Measurements from ENCODE around the gene HPX. TPM values are rescaled to one million over a fixed set of nuclear protein-coding genes. Genes with fewer than 3 reads are reported as not detected.

The HPX gene
- total RNA-seq, 1 donor from 2014 or later: 3.8 TPM

GRCh38 chr11:6385046-6385777, 55.6 kb downstream of the HPX start:
- no peak overlapping the region for H3K4me3 Mint-ChIP-seq (ENCODE audit: unreplicated experiment)
- no peak for DNase-seq (ENCODE audit: low spot score)
- no peak for TF ChIP-seq CTCF (IDR thresholded peaks at IDR 0.05)
- H3K4me1 Mint-ChIP-seq (ENCODE audit: low read depth): peaks cover 15% of the 10 kb centered on the region
- no peaks in the 10 kb centered on the region for H3K36me3 Mint-ChIP-seq (ENCODE audit: low read depth)
- no peaks in the 10 kb centered on the region for H3K9me3 Mint-ChIP-seq (ENCODE audit: low read depth)
- no peaks in the 10 kb centered on the region for H3K27me3 Mint-ChIP-seq (ENCODE audit: low read depth)
- H3K27ac Mint-ChIP-seq (ENCODE audit: unreplicated experiment): no peak overlapping the region

Other genes starting within 250 kb of the HPX start
- not detected in 3 replicates for gene OR52W1, start 241.8 kb downstream of the HPX start, total RNA-seq
- not detected in 3 replicates for gene C11orf42, start 235.4 kb downstream of the HPX start, total RNA-seq
- 19.8 to 23.1 TPM (median 22.8 TPM) in 3 replicates for gene FHIP1B, start 206.4 kb downstream of the HPX start, total RNA-seq
- 0.17 to 0.22 TPM in 2 of 3 replicates, not detected in the other for gene CNGA4, start 201.9 kb downstream of the HPX start, total RNA-seq
- gene CCKBR, start 181.1 kb downstream of the HPX start, total RNA-seq: not detected in 3 replicates
- gene CAVIN3, start 120.5 kb downstream of the HPX start, total RNA-seq: 40.9 to 123 TPM (median 120 TPM) in 3 replicates
- 81.1 to 102 TPM (median 99.4 TPM) in 3 replicates for gene SMPD1, start 50.5 kb downstream of the HPX start, total RNA-seq
- gene APBB1, start 21.9 kb downstream of the HPX start, total RNA-seq: 34.5 to 42.5 TPM (median 36.4 TPM) in 3 replicates
- gene TRIM3, start 33.0 kb upstream of the HPX start, total RNA-seq: 27.2 to 36.9 TPM (median 27.6 TPM) in 3 replicates
- gene ARFIP2, start 40.3 kb upstream of the HPX start, total RNA-seq: 57.7 to 61.4 TPM (median 57.7 TPM) in 3 replicates
- 27.4 to 34.1 TPM (median 28.7 TPM) in 3 replicates for gene TIMM10B, start 40.5 kb upstream of the HPX start, total RNA-seq
- 3.8 to 7.4 TPM (median 5.8 TPM) in 3 replicates for gene DNHD1, start 56.3 kb upstream of the HPX start, total RNA-seq
- 12.8 to 15.7 TPM (median 15.1 TPM) in 3 replicates for gene RRP8, start 162.6 kb upstream of the HPX start, total RNA-seq
- gene ILK, start 162.8 kb upstream of the HPX start, total RNA-seq: 200 to 258 TPM (median 248 TPM) in 3 replicates
- 80.9 to 124 TPM (median 82.8 TPM) in 3 replicates for gene TAF10, start 171.2 kb upstream of the HPX start, total RNA-seq
- 89.2 to 103 TPM (median 101 TPM) in 3 replicates for gene TPP1, start 178.4 kb upstream of the HPX start, total RNA-seq
- 33.1 to 34.6 TPM (median 33.4 TPM) in 3 replicates for gene DCHS1, start 214.8 kb upstream of the HPX start, total RNA-seq
- 45.5 to 79.0 TPM (median 48.6 TPM) in 3 replicates for gene MRPL17, start 242.4 kb upstream of the HPX start, total RNA-seq